ENCODE data around the gene MYD88. TPM values are rescaled to one million over a fixed set of nuclear protein-coding genes. Genes with fewer than 3 reads are reported as not detected.
A peak's percentile ranks its signal among the peaks of the same experiment; 100 is the strongest.

The MYD88 gene
- polyA plus RNA-seq, 3 donors = 286 to 427 (median 398) TPM

DNA sequence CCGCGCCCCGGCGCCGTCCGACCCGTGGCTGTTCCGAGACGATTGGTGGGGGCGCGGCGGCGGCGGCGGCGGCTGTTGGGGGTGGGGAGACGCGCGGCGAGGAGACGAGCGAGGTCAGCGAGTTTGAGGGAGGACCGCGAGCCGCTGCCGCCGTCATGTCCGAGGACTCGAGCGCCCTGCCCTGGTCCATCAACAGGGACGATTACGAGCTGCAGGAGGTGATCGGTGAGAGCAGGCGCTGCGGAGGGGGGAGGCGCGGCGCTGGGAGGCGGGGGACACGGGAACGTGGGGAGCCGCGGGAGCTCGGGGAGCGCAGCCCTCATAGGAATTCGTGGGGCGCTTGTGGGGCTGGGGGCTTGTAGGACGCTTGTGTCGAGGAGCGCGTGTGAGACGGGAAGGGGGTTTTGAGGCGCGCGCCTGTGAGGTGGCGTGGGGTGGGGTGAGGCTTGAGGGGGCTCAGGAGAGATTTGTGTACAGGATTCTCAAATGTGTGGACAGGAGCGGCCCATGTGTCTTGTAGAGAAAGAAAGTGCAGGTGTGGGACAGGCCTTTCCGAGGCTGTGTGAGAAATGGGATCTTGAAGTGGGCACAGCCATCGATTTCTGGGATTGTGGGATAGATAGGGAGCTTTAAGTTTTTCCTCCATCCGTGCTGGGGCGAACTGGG is 27.4 kb downstream of the MYD88 start:
- intact Hi-C loops (cut with micrococcal nuclease) = loop anchor here (1.0 to 2.0 kb wide), 2 partner anchors 27 to 29 kb away; partner anchors contain the start of genes ACAA1 (in 1 of the 2) and MYD88 (in 1 of the 2)
- DNase-seq = peak in 1 of 3 donors; percentile 54
- Mint-ChIP-seq H3K9me3 (no peaks in the 10 kb centered on the region), H3K4me1 (peaks cover 55% of the 10 kb centered on the region), H3K27me3 (ENCODE audit: low read depth in 3 of 3) (no peaks in the 10 kb centered on the region), H3K27ac (peak overlapping the region; percentile 99 to 100 (median 100)), H3K36me3 (peaks cover 19 to 24% of the 10 kb centered on the region in 2 donors), H3K4me3 (peak overlapping the region; percentile 93 to 94)
- H3K27me3 ChIP-seq (ENCODE audit: control insufficient read depth in 2 of 2, insufficient read depth in 2 of 2, low read length in 2 of 2) = no peaks in the 10 kb centered on the region
- H3K36me3 ChIP-seq (replicated peaks in 1 of 2; ENCODE audit: control insufficient read depth in 1 of 2, insufficient read depth in 2 of 2, low read length in 2 of 2) = no peaks in the 10 kb centered on the region
- H3K4me1 ChIP-seq (ENCODE audit: control insufficient read depth in 1 of 2, insufficient read depth in 2 of 2, low read length in 2 of 2) = peaks cover 21 to 40% of the 10 kb centered on the region in 2 donors
- TF ChIP-seq, protein P1, sequence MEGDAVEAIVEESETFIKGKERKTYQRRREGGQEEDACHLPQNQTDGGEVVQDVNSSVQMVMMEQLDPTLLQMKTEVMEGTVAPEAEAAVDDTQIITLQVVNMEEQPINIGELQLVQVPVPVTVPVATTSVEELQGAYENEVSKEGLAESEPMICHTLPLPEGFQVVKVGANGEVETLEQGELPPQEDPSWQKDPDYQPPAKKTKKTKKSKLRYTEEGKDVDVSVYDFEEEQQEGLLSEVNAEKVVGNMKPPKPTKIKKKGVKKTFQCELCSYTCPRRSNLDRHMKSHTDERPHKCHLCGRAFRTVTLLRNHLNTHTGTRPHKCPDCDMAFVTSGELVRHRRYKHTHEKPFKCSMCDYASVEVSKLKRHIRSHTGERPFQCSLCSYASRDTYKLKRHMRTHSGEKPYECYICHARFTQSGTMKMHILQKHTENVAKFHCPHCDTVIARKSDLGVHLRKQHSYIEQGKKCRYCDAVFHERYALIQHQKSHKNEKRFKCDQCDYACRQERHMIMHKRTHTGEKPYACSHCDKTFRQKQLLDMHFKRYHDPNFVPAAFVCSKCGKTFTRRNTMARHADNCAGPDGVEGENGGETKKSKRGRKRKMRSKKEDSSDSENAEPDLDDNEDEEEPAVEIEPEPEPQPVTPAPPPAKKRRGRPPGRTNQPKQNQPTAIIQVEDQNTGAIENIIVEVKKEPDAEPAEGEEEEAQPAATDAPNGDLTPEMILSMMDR (IDR thresholded peaks at IDR 0.05) = no peak
- H3K27ac ChIP-seq (ENCODE audit: low read depth in 1 of 2, low read length in 2 of 2) = peak overlapping the region; percentile 96 to 99
- 0% methylated on average over 57 of the region's 62 CpGs for WGBS (ENCODE audit: insufficient coverage)
- peak overlapping the region; percentile 61 to 94 (median 66) for H3K4me3 ChIP-seq (replicated peaks in 1 of 3; ENCODE audit: low read depth in 2 of 3, low read length in 3 of 3)
- H3K79me2 ChIP-seq (ENCODE audit: insufficient read depth, low read length) = peaks cover 54% of the 10 kb centered on the region
- H3K4me2 ChIP-seq (replicated peaks; ENCODE audit: extremely low read depth, low read length, poor library complexity, severe bottlenecking) = peak overlapping the region; percentile 77
- peaks cover 48% of the 10 kb centered on the region for H4K20me1 ChIP-seq (ENCODE audit: insufficient read depth, low read length)
- peak overlapping the region; percentile 59 for H2AFZ ChIP-seq (ENCODE audit: insufficient read depth, low read depth, low read length, poor library complexity, severe bottlenecking)
- peak overlapping the region; percentile 97 for H3K9ac ChIP-seq (ENCODE audit: insufficient read depth, low read length, poor library complexity, severe bottlenecking)
- no peaks in the 10 kb centered on the region for H3K9me3 ChIP-seq (replicated peaks in 1 of 2; ENCODE audit: control insufficient read depth in 1 of 2, insufficient read depth in 1 of 2, low read length in 2 of 2)

DNA sequence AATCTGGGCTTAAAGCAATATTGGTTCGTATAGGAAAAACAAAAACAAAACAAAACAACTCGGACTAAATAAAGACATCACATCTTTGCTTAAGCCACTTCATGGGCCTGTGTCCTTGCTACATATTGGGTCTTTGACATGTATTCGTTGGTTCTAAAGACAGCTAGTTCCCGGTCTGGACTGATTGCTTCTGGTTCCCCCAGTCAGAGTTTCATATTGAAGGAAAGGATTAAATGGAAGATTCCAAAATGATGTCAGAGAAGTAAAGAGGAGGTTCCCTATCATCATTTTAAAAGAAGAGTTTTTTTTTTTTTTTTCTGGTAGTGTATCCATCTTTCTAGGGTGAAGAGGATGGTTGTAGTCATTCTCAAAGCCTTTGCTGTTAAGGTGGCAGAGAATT is 29.1 kb downstream of the MYD88 start:
- peak in 1 of 3 donors; percentile 33 for DNase-seq
- Mint-ChIP-seq H3K9me3 (no peaks in the 10 kb centered on the region), H3K4me3 (peak overlapping the region in 1 of 2 donors; percentile 5), H3K4me1 (peaks cover 64% of the 10 kb centered on the region), H3K36me3 (peaks cover 19 to 24% of the 10 kb centered on the region in 2 donors), H3K27me3 (ENCODE audit: low read depth in 3 of 3) (no peaks in the 10 kb centered on the region), H3K27ac (peak overlapping the region in 2 of 7 donors; percentile 33 to 50)
- no peak overlapping the region for H2AFZ ChIP-seq (ENCODE audit: insufficient read depth, low read depth, low read length, poor library complexity, severe bottlenecking)
- 100% methylated on average over 1 of the region's 4 CpGs for WGBS (ENCODE audit: insufficient coverage)
- TF ChIP-seq, protein P1 (IDR thresholded peaks at IDR 0.05) = no peak
- peak overlapping the region in 1 of 3 experiments; percentile 94 for H3K4me3 ChIP-seq (replicated peaks in 1 of 3; ENCODE audit: low read depth in 2 of 3, low read length in 3 of 3)
- no peak overlapping the region for H3K27ac ChIP-seq (ENCODE audit: low read depth in 1 of 2, low read length in 2 of 2)
- peak overlapping the region; percentile 77 for H3K4me2 ChIP-seq (replicated peaks; ENCODE audit: extremely low read depth, low read length, poor library complexity, severe bottlenecking)
- intact Hi-C loops (cut with micrococcal nuclease) = no loop called here
- H3K36me3 ChIP-seq (replicated peaks in 1 of 2; ENCODE audit: control insufficient read depth in 1 of 2, insufficient read depth in 2 of 2, low read length in 2 of 2) = no peaks in the 10 kb centered on the region
- H4K20me1 ChIP-seq (ENCODE audit: insufficient read depth, low read length) = peaks cover 66% of the 10 kb centered on the region
- H3K9ac ChIP-seq (ENCODE audit: insufficient read depth, low read length, poor library complexity, severe bottlenecking) = no peak overlapping the region
- H3K27me3 ChIP-seq (ENCODE audit: control insufficient read depth in 2 of 2, insufficient read depth in 2 of 2, low read length in 2 of 2) = no peaks in the 10 kb centered on the region
- peaks cover 23 to 40% of the 10 kb centered on the region in 2 donors for H3K4me1 ChIP-seq (ENCODE audit: control insufficient read depth in 1 of 2, insufficient read depth in 2 of 2, low read length in 2 of 2)
- H3K79me2 ChIP-seq (ENCODE audit: insufficient read depth, low read length) = peaks cover 71% of the 10 kb centered on the region
- no peaks in the 10 kb centered on the region for H3K9me3 ChIP-seq (replicated peaks in 1 of 2; ENCODE audit: control insufficient read depth in 1 of 2, insufficient read depth in 1 of 2, low read length in 2 of 2)

Measured in CD14-positive monocyte (primary cell).